Parathyroid adenoma (tissue), 2 donors: Measurements from ENCODE around the gene EXOSC2.
A peak's percentile ranks its signal among the peaks of the same experiment; 100 is the strongest.

Experiments
- H2AFZ ChIP-seq: fragments of 300-600 bp; sonication (generic); one replicate; pipeline ENCODE4 v1.7.0; 2017; ENCODE audit warnings: antibody characterized with exemption, mild to moderate bottlenecking
- H3K27ac ChIP-seq: fragments of 300-600 bp; sonication (generic); one replicate; pipeline ENCODE4 v1.7.0; 2017
- H3K27me3 ChIP-seq: fragments of 300-600 bp; sonication (generic); one replicate; pipeline ENCODE4 v1.7.0; 2017; ENCODE audit warnings: low read length; ENCODE audit not compliant: control insufficient read depth, insufficient read depth
- H3K36me3 ChIP-seq: fragments of 300-600 bp; sonication (generic); one replicate; pipeline ENCODE4 v1.7.0; 2017; ENCODE audit warnings: low read length; ENCODE audit not compliant: control insufficient read depth, insufficient read depth
- H3K4me1 ChIP-seq: fragments of 300-600 bp; sonication (generic); one replicate; pipeline ENCODE4 v1.7.0; 2017; ENCODE audit warnings: control low read depth
- H3K4me2 ChIP-seq: fragments of 300-600 bp; sonication (generic); one replicate; pipeline ENCODE4 v1.7.0; 2017; ENCODE audit warnings: low read length
- H3K4me3 ChIP-seq: fragments of 300-600 bp; sonication (generic); one replicate; pipeline ENCODE4 v1.7.0; 2017; ENCODE audit warnings: low read depth, low read length
- H3K79me2 ChIP-seq: fragments of 300-600 bp; sonication (generic); one replicate; pipeline ENCODE4 v1.7.0; 2017; ENCODE audit warnings: control low read depth
- H3K9ac ChIP-seq: fragments of 300-600 bp; sonication (generic); one replicate; pipeline ENCODE4 v1.7.0; 2017; ENCODE audit warnings: mild to moderate bottlenecking
- H3K9me3 ChIP-seq: fragments of 300-600 bp; sonication (generic); one replicate; pipeline ENCODE4 v1.7.0; 2017; ENCODE audit warnings: low read length; ENCODE audit not compliant: control insufficient read depth
- CTCF ChIP-seq: fragments of 300-600 bp; sonication (generic); IDR thresholded peaks from one replicate; pipeline ENCODE4 v1.7.0; 2017; ENCODE audit warnings: antibody characterized with exemption, mild to moderate bottlenecking
- donor health status: primary hyperparathyroidism.

The EXOSC2 gene

DNA sequence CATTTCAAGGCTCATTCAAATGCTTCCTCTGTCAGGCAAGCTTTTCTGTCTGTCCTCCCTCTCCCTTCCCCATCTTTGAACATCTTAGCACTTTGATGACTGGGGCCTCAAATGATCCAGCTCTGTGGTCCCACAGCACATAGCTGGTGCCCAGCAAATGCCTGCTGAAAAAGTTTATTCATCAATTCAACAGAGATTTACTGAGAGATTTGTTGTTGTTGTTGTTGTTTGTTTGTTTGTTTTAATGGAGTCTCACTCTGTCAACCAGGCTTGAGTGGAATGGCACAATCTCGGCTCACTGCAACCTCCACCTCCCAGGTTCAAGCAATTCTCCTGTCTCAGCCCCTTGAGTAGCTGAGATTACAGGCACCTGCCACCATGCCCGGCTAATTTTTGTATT lies 6.0 kb upstream of the EXOSC2 start:
- Histone ChIP-seq H3K9me3 (no peaks in the 10 kb centered on the region), H3K79me2 (no peaks in the 10 kb centered on the region), H3K9ac (no peak overlapping the region), H3K27ac (no peak overlapping the region), H3K27me3 (no peaks in the 10 kb centered on the region), H3K4me2 (no peak overlapping the region), H3K4me3 (no peak overlapping the region), H3K4me1 (no peaks in the 10 kb centered on the region), H2AFZ (no peak overlapping the region), H3K36me3 (no peaks in the 10 kb centered on the region)
- no peak for TF ChIP-seq CTCF

- no peaks in the 10 kb centered on the region for H3K4me1 ChIP-seq
- no peak overlapping the region for H2AFZ ChIP-seq
- no peak overlapping the region for H3K4me3 ChIP-seq
These were observed 5.5 kb upstream of the EXOSC2 start for GRCh38 chr9:130688072-130688471.

GRCh38 chr9:130689572-130689936 lies 4.0 kb upstream of the EXOSC2 start:
- Histone ChIP-seq H3K9ac (no peak overlapping the region), H3K27ac (no peak overlapping the region), H2AFZ (no peak overlapping the region)

More at GRCh38 chr9:130688072-130688471, 5.5 kb upstream of the EXOSC2 start:
- no peak for TF ChIP-seq CTCF
- Histone ChIP-seq H3K79me2 (no peaks in the 10 kb centered on the region), H3K27me3 (no peaks in the 10 kb centered on the region), H3K27ac (no peak overlapping the region), H3K4me2 (no peak overlapping the region), H3K9me3 (no peaks in the 10 kb centered on the region), H3K36me3 (no peaks in the 10 kb centered on the region), H3K9ac (no peak overlapping the region)

DNA sequence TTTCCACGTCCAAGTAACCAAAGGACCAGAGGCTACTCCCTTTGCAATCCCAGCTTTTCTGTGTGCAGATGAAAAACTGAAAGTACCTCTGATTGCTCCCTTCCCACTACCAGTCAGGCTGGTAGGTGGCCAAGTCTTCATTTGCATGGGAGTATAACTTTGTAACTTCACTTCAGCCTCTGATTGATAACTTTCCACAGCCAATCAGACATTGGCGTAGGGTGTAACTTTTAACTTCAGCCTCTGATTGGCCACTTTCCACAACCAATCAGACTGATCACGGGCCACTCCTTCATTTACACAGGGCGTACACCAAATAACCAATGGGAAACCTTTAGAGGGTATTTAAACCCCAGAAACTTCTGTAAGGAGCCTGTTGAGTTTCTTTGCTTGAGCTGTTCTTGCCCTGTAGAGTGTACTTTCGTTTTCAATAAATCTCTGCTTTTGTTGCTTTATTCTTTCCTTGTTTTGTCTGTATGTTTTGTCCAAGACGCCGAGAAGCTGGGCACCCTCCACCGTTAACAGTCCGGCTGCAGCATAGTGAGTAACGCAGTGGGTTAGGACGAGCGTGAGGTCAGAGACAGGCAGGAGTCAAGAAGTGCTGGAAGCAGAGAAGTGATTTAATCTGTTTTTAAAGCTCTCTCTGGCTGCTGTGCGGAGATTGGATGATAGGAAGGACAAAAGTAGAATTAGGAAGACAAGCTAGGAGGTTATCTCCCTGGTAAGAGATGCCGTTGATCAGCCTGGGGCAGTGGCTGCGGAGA lies 3.5 kb upstream of the EXOSC2 start:
- Histone ChIP-seq H3K27me3 (no peaks in the 10 kb centered on the region), H3K79me2 (peaks cover 5% of the 10 kb centered on the region), H3K36me3 (no peaks in the 10 kb centered on the region), H2AFZ (peak overlapping the region; percentile 13), H3K9ac (no peak overlapping the region), H3K4me3 (no peak overlapping the region), H3K9me3 (no peaks in the 10 kb centered on the region), H3K4me1 (no peaks in the 10 kb centered on the region), H3K4me2 (no peak overlapping the region), H3K27ac (no peak overlapping the region)
- TF ChIP-seq CTCF, result no peak

More at GRCh38 chr9:130689572-130689936, 4.0 kb upstream of the EXOSC2 start:
- Histone ChIP-seq H3K4me1 (no peaks in the 10 kb centered on the region), H3K4me2 (no peak overlapping the region), H3K9me3 (no peaks in the 10 kb centered on the region), H3K4me3 (no peak overlapping the region), H3K79me2 (peaks cover 5% of the 10 kb centered on the region), H3K27me3 (no peaks in the 10 kb centered on the region), H3K36me3 (no peaks in the 10 kb centered on the region)
- TF ChIP-seq CTCF, result no peak

GRCh38 chr9:130692321-130692720 lies 1.3 kb upstream of the EXOSC2 start:
- Histone ChIP-seq H3K79me2 (peaks cover 5% of the 10 kb centered on the region), H3K9me3 (no peaks in the 10 kb centered on the region), H3K36me3 (no peaks in the 10 kb centered on the region), H2AFZ (no peak overlapping the region), H3K27me3 (no peaks in the 10 kb centered on the region), H3K4me3 (no peak overlapping the region), H3K9ac (no peak overlapping the region), H3K4me1 (no peaks in the 10 kb centered on the region), H3K27ac (no peak overlapping the region), H3K4me2 (no peak overlapping the region)
- no peak for TF ChIP-seq CTCF
